Body of pancreas (tissue), 4 donors: ENCODE data around the gene TMPRSS2. TPM values are rescaled to one million over a fixed set of nuclear protein-coding genes. Genes with fewer than 3 reads are reported as not detected.

Experiments
- ATAC-seq: fragments of 150-250 bp; one replicate; pipeline ENCODE4 v1.9.1; 2016
- DNase-seq, 4 donors: peaks; one replicate each; pipeline ENCODE4 v3.0.0-alpha.2; 2019
- H3K27ac ChIP-seq, 4 donors: fragments of 200-600 bp; sonication (generic); 1 replicate in 3 of 4; 2 replicates in 1 of 4; pipeline versions ENCODE4 v1.5.1 to v1.6.1; 2016 to 2019; ENCODE audit warnings: mild to moderate bottlenecking in 1 of 4, mixed read lengths in 1 of 4, moderate library complexity in 1 of 4
- H3K27me3 ChIP-seq, 2 donors: fragments of 200-600 bp; sonication (generic); one replicate each; pipeline ENCODE4 v1.6.0; 2016; ENCODE audit warnings: mild to moderate bottlenecking in 1 of 2
- H3K36me3 ChIP-seq, 2 donors: fragments of 200-600 bp; sonication (generic); replicated peaks in 1 of 2; 2 replicates each; pipeline ENCODE4 v1.5.1; 2016; ENCODE audit warnings: low read depth in 2 of 2; ENCODE audit not compliant: insufficient read depth in 1 of 2
- H3K4me1 ChIP-seq: fragments of 200-600 bp; sonication (generic); one replicate; pipeline ENCODE4 v1.6.0; 2016
- H3K4me3 ChIP-seq, 2 donors: fragments of 200-600 bp; sonication (generic); 1 replicate in 1 of 2; 2 replicates in 1 of 2; pipeline ENCODE4 v1.5.1; 2016 to 2019
- H3K9me3 ChIP-seq, 3 donors: fragments of 200-600 bp; sonication (generic); 1 replicate in 2 of 3; 2 replicates in 1 of 3; pipeline ENCODE4 v1.5.1; 2016
- CTCF ChIP-seq, 7 experiments: fragments of 450-650 bp in 4 of 7; fragments of 200-600 bp in 3 of 7; sonication (generic) in 3 of 7; IDR thresholded peaks; one replicate each; pipeline ENCODE4 v1.5.1; 2016 to 2019; ENCODE audit warnings: antibody characterized with exemption in 7 of 7
- POLR2A ChIP-seq, 3 donors: fragments of 450-650 bp; IDR thresholded peaks; one replicate each; pipeline ENCODE4 v1.6.1; 2016; ENCODE audit warnings: antibody characterized with exemption in 3 of 3, mild to moderate bottlenecking in 2 of 3
- WGBS, 2 donors: methylation state at CpG; one replicate each; pipeline ENCODE4 v1.1.5; 2017; 5-methylcytosine and 5-hydroxymethylcytosine counted together
- intact Hi-C: fragments of 100-400 bp; cut with DNase I; formaldehyde crosslinking; loops from one replicate; pipeline ENCODE4 v1.15.1; 2023
- total RNA-seq, 2 donors: library from RNA; depleted of rRNA; stranded (reverse); fragments of >200 nt; gene quantifications; one replicate each; pipeline ENCODE4 v1.1.0, GENCODE V29; 2016

TMPRSS2 gene
- total RNA-seq, 2 donors from 2014 or later: 45.7 to 60.3 TPM

- Histone ChIP-seq H3K9me3 (no peaks in the 10 kb centered on the region), H3K4me3 (no peak overlapping the region), H3K27ac (no peak overlapping the region), H3K27me3 (no peaks in the 10 kb centered on the region), H3K4me1 (peaks cover 6% of the 10 kb centered on the region), H3K36me3 (peaks cover 0 to 10% of the 10 kb centered on the region in 2 donors)
- TF ChIP-seq CTCF (IDR thresholded peaks at IDR 0.05) (no peak), POLR2A (IDR thresholded peaks at IDR 0.05) (no peak)
- no peak for DNase-seq
- 72 to 78% methylated on average over 7 to 9 of the region's 9 CpGs for WGBS, 2 donors
- intact Hi-C loops: loop anchor here (5.0 kb wide), 1 partner anchor 178 kb away; no protein-coding TSS in a partner anchor
- ATAC-seq: no peak
Observed at GRCh38 chr21:41459884-41460534, 47.9 kb downstream of the TMPRSS2 start.

- no peak for DNase-seq
- no peak overlapping the region for H3K4me3 ChIP-seq
- no peaks in the 10 kb centered on the region for H3K27me3 ChIP-seq
- TF ChIP-seq POLR2A (IDR thresholded peaks at IDR 0.05) (no peak), CTCF (IDR thresholded peaks at IDR 0.05) (no peak)
- WGBS, 2 donors: 89 to 92% methylated on average over 22 of the region's 22 CpGs
- H3K36me3 ChIP-seq: peaks cover 0 to under 1% of the 10 kb centered on the region in 2 donors
- peaks cover 6% of the 10 kb centered on the region for H3K4me1 ChIP-seq
- H3K9me3 ChIP-seq: no peaks in the 10 kb centered on the region
- ATAC-seq: no peak
- H3K27ac ChIP-seq: no peak overlapping the region
- intact Hi-C loops: no loop called here
Observed at GRCh38 chr21:41458559-41458958, 49.4 kb downstream of the TMPRSS2 start.

GRCh38 chr21:41458121-41458520 is 49.8 kb downstream of the TMPRSS2 start:
- TF ChIP-seq POLR2A (IDR thresholded peaks at IDR 0.05) (no peak), CTCF (IDR thresholded peaks at IDR 0.05) (no peak)
- ATAC-seq (no peak), DNase-seq (no peak)
- H3K4me1 ChIP-seq: peaks cover 6% of the 10 kb centered on the region
- WGBS, 2 donors: 82 to 87% methylated on average over 5 to 6 of the region's 6 CpGs
- H3K27me3 ChIP-seq: no peaks in the 10 kb centered on the region
- no peak overlapping the region for H3K4me3 ChIP-seq
- no peak overlapping the region for H3K27ac ChIP-seq
- H3K36me3 ChIP-seq: no peaks in the 10 kb centered on the region
- H3K9me3 ChIP-seq: no peaks in the 10 kb centered on the region
- intact Hi-C loops: no loop called here

- Histone ChIP-seq H3K36me3 (no peaks in the 10 kb centered on the region), H3K4me3 (no peak overlapping the region), H3K9me3 (no peaks in the 10 kb centered on the region), H3K4me1 (no peaks in the 10 kb centered on the region), H3K27me3 (no peaks in the 10 kb centered on the region), H3K27ac (no peak overlapping the region)
- intact Hi-C loops: no loop called here
- no peak for TF ChIP-seq POLR2A (IDR thresholded peaks at IDR 0.05)
- no peak for TF ChIP-seq CTCF (IDR thresholded peaks at IDR 0.05)
- DNase-seq: no peak
- no peak for ATAC-seq
- WGBS, 2 donors: 56 to 70% methylated on average over 3 of the region's 3 CpGs
Observed at GRCh38 chr21:41453761-41454160, 54.2 kb downstream of the TMPRSS2 start.

- ATAC-seq: no peak
- Histone ChIP-seq H3K27ac (no peak overlapping the region), H3K27me3 (no peaks in the 10 kb centered on the region), H3K9me3 (no peaks in the 10 kb centered on the region), H3K36me3 (no peaks in the 10 kb centered on the region), H3K4me1 (no peaks in the 10 kb centered on the region), H3K4me3 (no peak overlapping the region)
- intact Hi-C loops: no loop called here
- TF ChIP-seq CTCF (IDR thresholded peaks at IDR 0.05) (no peak), POLR2A (IDR thresholded peaks at IDR 0.05) (no peak)
- DNase-seq: no peak
- WGBS, 2 donors: 92 to 94% methylated on average over 3 of the region's 3 CpGs
Observed at GRCh38 chr21:41453198-41453597, 54.8 kb downstream of the TMPRSS2 start.
